HCT116 (cell line): Measurements from ENCODE around the gene KDM2B. TPM values are rescaled to one million over a fixed set of nuclear protein-coding genes. Genes with fewer than 3 reads are reported as not detected.

Source experiments
- ATAC-seq: fragments of 200-7000 bp; cut with Tn5 transposase; 2 replicates; pipeline ENCODE4 v1.9.1; 2020; ENCODE audit warnings: mild to moderate bottlenecking, moderate library complexity
- BruUV-seq: library from RNA; stranded (reverse); fragments of 400-500 nt; replicated peaks from 2 replicates; lab custom pipeline; 2021; lab: Mats Ljungman, UMichigan
- CTCF ChIA-PET: fragments of 300-600 bp; sonication (Branson Sonifier 250); formaldehyde crosslinking; loops from one replicate; lab custom pipeline; 2021; ENCODE audit warnings: antibody characterized with exemption; lab: Charles Lee
- POLR2A ChIA-PET: fragments of 300-600, 350-600 bp; sonication (Branson Sonifier 250); formaldehyde crosslinking; loops from one replicate; lab custom pipeline; 2021; ENCODE audit warnings: antibody characterized with exemption; lab: Charles Lee
- RAD21 ChIA-PET, 2 experiments: fragments of 300-600 bp; sonication (Branson Sonifier 250); formaldehyde crosslinking; loops; one replicate each; lab custom pipeline; 2023; ENCODE audit warnings: low total read pairs in 2 of 2; ENCODE audit not compliant: uncharacterized antibody in 2 of 2, unreplicated experiment in 2 of 2, low non-redundant PET in 1 of 2; lab: Charles Lee
- DNase-seq: peaks from one replicate; pipeline ENCODE4 v3.0.0-alpha.2; 2010; ENCODE audit warnings: low read depth, low spot score
- H2AFZ ChIP-seq: fragments of 200-600 bp; shearing (Covaris generic), sonication (generic); 2 replicates; pipeline ENCODE4 v1.6.1; 2017; ENCODE audit warnings: low read depth, mixed run types, mixed read lengths, antibody characterized with exemption, low read length; ENCODE audit not compliant: poor library complexity, severe bottlenecking
- H3K27ac ChIP-seq: 2 replicates; pipeline ENCODE4 v1.5.1; 2012; ENCODE audit warnings: low read depth, low read length
- H3K27me3 ChIP-seq: fragments of 200-600 bp; sonication (generic); 2 replicates; pipeline ENCODE4 v1.6.1; 2016; ENCODE audit warnings: mixed run types, low read length, mixed read lengths; ENCODE audit not compliant: insufficient read depth
- H3K36me3 ChIP-seq, 2 experiments: fragments of 200-500 bp in 1 of 2; fragments of 200-600 bp in 1 of 2; sonication (Bioruptor generic) in 1 of 2; sonication (generic) in 1 of 2; 2 replicates each; pipeline versions ENCODE4 v1.5.1 to v1.6.1; 2014 to 2016; ENCODE audit warnings: low read length in 2 of 2, inconsistent platforms in 1 of 2, mixed read lengths in 1 of 2, mixed run types in 1 of 2; ENCODE audit not compliant: insufficient read depth in 2 of 2, control insufficient read depth in 1 of 2
- H3K4me1 ChIP-seq, 2 experiments: fragments of 200-600 bp in 1 of 2; sonication (generic) in 1 of 2; 2 replicates each; pipeline versions ENCODE4 v1.5.1 to v1.6.1; 2012 to 2017; ENCODE audit warnings: low read length in 2 of 2, inconsistent platforms in 1 of 2, mild to moderate bottlenecking in 1 of 2, mixed read lengths in 1 of 2, mixed run types in 1 of 2, moderate library complexity in 1 of 2; ENCODE audit not compliant: insufficient read depth in 2 of 2, control insufficient read depth in 1 of 2
- H3K4me2 ChIP-seq: fragments of 200-600 bp; sonication (generic); 2 replicates; pipeline ENCODE4 v1.6.1; 2017; ENCODE audit warnings: mixed run types, low read length, mixed read lengths
- H3K4me3 ChIP-seq, 2 experiments: fragments of 200-600 bp in 1 of 2; sonication (generic) in 1 of 2; replicated peaks in 1 of 2; 2 replicates each; pipeline ENCODE4 v1.5.1; 2011 to 2016; ENCODE audit warnings: low read length in 2 of 2, control low read depth in 1 of 2, low read depth in 1 of 2, mild to moderate bottlenecking in 1 of 2, mixed read lengths in 1 of 2, mixed run types in 1 of 2
- H3K79me2 ChIP-seq: fragments of 200-600 bp; sonication (generic); 2 replicates; pipeline ENCODE4 v1.6.1; 2017; ENCODE audit warnings: mild to moderate bottlenecking, mixed run types, low read length, moderate library complexity, mixed read lengths; ENCODE audit not compliant: insufficient read depth
- H3K9ac ChIP-seq: fragments of 200-600 bp; sonication (generic); 2 replicates; pipeline ENCODE4 v1.6.1; 2016; ENCODE audit warnings: low read length, mixed read lengths
- H3K9me2 ChIP-seq: fragments of 200-600 bp; sonication (generic), shearing (Covaris generic); 2 replicates; pipeline ENCODE4 v1.6.1; 2017; ENCODE audit warnings: mixed run types, mild to moderate bottlenecking, moderate library complexity; ENCODE audit not compliant: insufficient read depth
- H3K9me3 ChIP-seq, 2 experiments: fragments of 200-500 bp in 1 of 2; fragments of 200-600 bp in 1 of 2; sonication (Bioruptor generic) in 1 of 2; sonication (generic) in 1 of 2; 2 replicates each; pipeline ENCODE4 v1.6.1; 2014 to 2017; ENCODE audit warnings: low read length in 2 of 2, mixed read lengths in 2 of 2, inconsistent platforms in 1 of 2, low read depth in 1 of 2, mild to moderate bottlenecking in 1 of 2, mixed run types in 1 of 2, moderate library complexity in 1 of 2; ENCODE audit not compliant: control insufficient read depth in 1 of 2, insufficient read depth in 1 of 2
- H4K20me1 ChIP-seq: fragments of 200-600 bp; sonication (generic), shearing (Covaris generic); 2 replicates; pipeline ENCODE4 v1.6.1; 2017; ENCODE audit warnings: mixed run types, mild to moderate bottlenecking, moderate library complexity; ENCODE audit not compliant: insufficient read depth
- EGR1 ChIP-seq: IDR thresholded peaks from 2 replicates; pipeline ENCODE4 v1.6.1; 2012; ENCODE audit warnings: low read depth
- ELF1 ChIP-seq: IDR thresholded peaks from 2 replicates; pipeline ENCODE4 v1.6.1; 2012; ENCODE audit warnings: low read depth, borderline replicate concordance
- EZH2 ChIP-seq: fragments of 200-600 bp; sonication (generic); IDR thresholded peaks from 2 replicates; pipeline ENCODE4 v1.6.1; 2017; ENCODE audit warnings: antibody characterized with exemption, mixed run types
- EZH2phosphoT487 ChIP-seq: fragments of 200-600 bp; IDR thresholded peaks from 2 replicates; pipeline ENCODE4 v1.6.1; 2018; ENCODE audit warnings: antibody characterized with exemption, borderline replicate concordance
- FOSL1 ChIP-seq: IDR thresholded peaks from 2 replicates; pipeline ENCODE4 v1.6.1; 2012; ENCODE audit warnings: low read depth
- JUND ChIP-seq: IDR thresholded peaks from 2 replicates; pipeline ENCODE4 v1.6.1; 2012
- MAX ChIP-seq: IDR thresholded peaks from 2 replicates; pipeline ENCODE4 v1.6.1; 2012
- POLR2AphosphoS5 ChIP-seq: IDR thresholded peaks from 2 replicates; pipeline ENCODE4 v1.6.1; 2011; ENCODE audit warnings: mild to moderate bottlenecking, low read depth, low read length, moderate library complexity
- RAD21 ChIP-seq: IDR thresholded peaks from 2 replicates; pipeline ENCODE4 v1.6.1; 2012; ENCODE audit warnings: low read depth, mild to moderate bottlenecking
- SIN3A ChIP-seq: IDR thresholded peaks from 2 replicates; pipeline ENCODE4 v1.6.1; 2012; ENCODE audit warnings: low read depth
- SRF ChIP-seq: IDR thresholded peaks from 2 replicates; pipeline ENCODE4 v1.6.1; 2012; ENCODE audit warnings: low read depth
- YY1 ChIP-seq: IDR thresholded peaks from 2 replicates; pipeline ENCODE4 v1.6.1; 2011; ENCODE audit warnings: low read length, low read depth, moderate library complexity, mild to moderate bottlenecking; ENCODE audit not compliant: insufficient replicate concordance; ENCODE audit errors: extremely low read depth
- ZBTB33 ChIP-seq: IDR thresholded peaks from 2 replicates; pipeline ENCODE4 v1.6.1; 2011; ENCODE audit warnings: mild to moderate bottlenecking, low read length, moderate library complexity; ENCODE audit not compliant: insufficient replicate concordance; ENCODE audit errors: extremely low read depth
- ZNF274 ChIP-seq: fragments of 200-500 bp; sonication (Bioruptor generic); IDR thresholded peaks from 2 replicates; pipeline ENCODE4 v1.6.1; 2014; ENCODE audit warnings: mild to moderate bottlenecking, low read depth, low read length, inconsistent platforms
- intact Hi-C: fragments of 100-400 bp; cut with micrococcal nuclease; formaldehyde crosslinking; loops from 2 replicates; pipeline ENCODE4 v1.10.0; 2022
- total RNA-seq: library from RNA; stranded (reverse); gene quantifications from one replicate; pipeline ENCODE4 v1.2.1, GENCODE V29; 2021; ENCODE audit not compliant: unreplicated experiment
- TF ChIP-seq, protein P1 (sequence below): IDR thresholded peaks from 2 replicates; pipeline ENCODE4 v1.6.1; 2012

Gene KDM2B
- total RNA-seq, 1 experiment from 2014 or later: 36.7 TPM

- Histone ChIP-seq H3K9ac (no peak overlapping the region), H4K20me1 (no peaks in the 10 kb centered on the region), H3K4me2 (no peak overlapping the region), H3K27ac (no peak overlapping the region), H3K36me3 (no peaks in the 10 kb centered on the region), H2AFZ (no peak overlapping the region), H3K9me2 (no peaks in the 10 kb centered on the region), H3K4me1 (peaks cover 6 to 17% of the 10 kb centered on the region in 2 experiments; a peak in 3 of 4 replicates), H3K79me2 (no peaks in the 10 kb centered on the region), H3K9me3 (no peaks in the 10 kb centered on the region), H3K4me3 (no peak overlapping the region), H3K27me3 (no peaks in the 10 kb centered on the region)
- ATAC-seq: no peak
- ChIA-PET POLR2A (no interaction called here), CTCF (no interaction called here), RAD21 (no interaction called here)
- BruUV-seq: no TSS peak
- no peak for DNase-seq
- no peak for TF ChIP-seq EGR1
- intact Hi-C loops: loop anchor here (5.0 kb wide), 1 partner anchor 123 kb away; the partner anchor contains the start of gene ORAI1
These were observed 76.3 kb downstream of the KDM2B start for GRCh38 chr12:121504505-121504904.

DNA sequence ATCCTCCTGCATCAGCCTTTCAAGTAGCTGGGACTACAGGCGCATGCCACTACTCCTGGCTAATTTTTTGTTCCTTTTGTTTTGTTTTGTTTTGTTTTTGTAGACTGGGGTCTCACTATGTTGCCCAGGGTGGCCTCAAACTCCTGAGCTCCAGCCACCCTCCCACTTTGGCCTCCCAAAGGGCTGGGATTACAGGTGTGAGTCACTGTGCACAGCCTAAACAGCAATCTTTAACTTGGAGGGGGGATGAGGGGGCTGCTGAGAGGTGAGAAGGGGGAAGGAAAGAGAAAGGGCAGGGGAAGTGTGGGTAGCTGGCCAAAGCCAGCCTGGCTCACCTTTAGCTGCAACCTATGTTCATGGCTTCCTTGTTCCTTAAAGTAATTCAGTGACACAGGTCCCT lies 77.4 kb downstream of the KDM2B start:
- no peak overlapping the region for H2AFZ ChIP-seq
- H3K4me1 ChIP-seq: peaks cover 6 to 17% of the 10 kb centered on the region in 2 experiments; a peak in 3 of 4 replicates
- no peak for DNase-seq
- H3K27me3 ChIP-seq: no peaks in the 10 kb centered on the region
- no peak for ATAC-seq
- no peaks in the 10 kb centered on the region for H3K9me2 ChIP-seq
- no peaks in the 10 kb centered on the region for H3K36me3 ChIP-seq
- intact Hi-C loops: loop anchor here (5.0 kb wide), 1 partner anchor 124 kb away; the partner anchor contains the start of gene ORAI1
- RAD21 ChIA-PET: no interaction called here
- H3K27ac ChIP-seq: no peak overlapping the region
- no peak overlapping the region for H3K4me3 ChIP-seq
- H3K9me3 ChIP-seq: no peaks in the 10 kb centered on the region
- no peaks in the 10 kb centered on the region for H4K20me1 ChIP-seq
- no TSS peak for BruUV-seq
- TF ChIP-seq ZNF274: no peak
- no peak for TF ChIP-seq FOSL1
- TF ChIP-seq MAX: no peak
- TF ChIP-seq EZH2phosphoT487: no peak
- no peak for TF ChIP-seq RAD21
- TF ChIP-seq, protein P1, sequence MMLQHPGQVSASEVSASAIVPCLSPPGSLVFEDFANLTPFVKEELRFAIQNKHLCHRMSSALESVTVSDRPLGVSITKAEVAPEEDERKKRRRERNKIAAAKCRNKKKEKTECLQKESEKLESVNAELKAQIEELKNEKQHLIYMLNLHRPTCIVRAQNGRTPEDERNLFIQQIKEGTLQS: no peak
- TF ChIP-seq POLR2AphosphoS5: no peak
- no peak for TF ChIP-seq JUND
- TF ChIP-seq EGR1: no peak
- no peak for TF ChIP-seq ZBTB33
- TF ChIP-seq YY1: no peak
- TF ChIP-seq EZH2: no peak
- TF ChIP-seq SRF: no peak
- TF ChIP-seq SIN3A: no peak
- no peak for TF ChIP-seq ELF1
- H3K9ac ChIP-seq: no peak overlapping the region
- no peaks in the 10 kb centered on the region for H3K79me2 ChIP-seq
- H3K4me2 ChIP-seq: peak overlapping the region; percentile 2; the same call in 1 of the 2 replicates
- POLR2A ChIA-PET: no interaction called here
- CTCF ChIA-PET: interaction anchor here (0.7 to 1.7 kb wide), 2 partner anchors 10 to 38 kb away, joined by 3 to 5 read pairs; no protein-coding TSS in a partner anchor
